Activated B cell treated with CpG ODN at 0.5 μM for 24 hours (primary cell): Measurements from ENCODE around the gene UTP11. TPM values are rescaled to one million over a fixed set of nuclear protein-coding genes. Genes with fewer than 3 reads are reported as not detected.
A peak's percentile ranks its signal among the peaks of the same experiment; 100 is the strongest.

Experiments
- ATAC-seq: fragments of 200-7000 bp; cut with Tn5 transposase; one replicate; pipeline ENCODE4 v1.10.0; 2021; ENCODE audit warnings: low read depth, mild to moderate bottlenecking, moderate library complexity
- CTCF ChIA-PET: fragments of 350-600 bp; sonication (Branson Sonifier 250); formaldehyde crosslinking; loops from one replicate; lab custom pipeline; 2021; ENCODE audit warnings: antibody characterized with exemption; lab: Charles Lee
- POLR2A ChIA-PET: fragments of 350-600 bp; sonication (Branson Sonifier 250); formaldehyde crosslinking; loops from one replicate; lab custom pipeline; 2021; ENCODE audit warnings: antibody characterized with exemption; lab: Charles Lee
- DNase-seq: peaks from one replicate; pipeline ENCODE4 v3.0.0; 2022
- H3K27ac Mint-ChIP-seq: one replicate; pipeline ENCODE4 v1.8.0; 2020; ENCODE audit warnings: mixed read lengths
- H3K27me3 Mint-ChIP-seq: one replicate; pipeline ENCODE4 v1.8.0; 2021; ENCODE audit warnings: mixed read lengths
- H3K36me3 Mint-ChIP-seq: one replicate; pipeline ENCODE4 v1.8.0; 2021; ENCODE audit warnings: low read depth, mixed read lengths
- H3K4me1 Mint-ChIP-seq: one replicate; pipeline ENCODE4 v1.8.0; 2021; ENCODE audit warnings: mixed read lengths
- H3K4me3 Mint-ChIP-seq: one replicate; pipeline ENCODE4 v1.8.0; 2020; ENCODE audit warnings: mild to moderate bottlenecking, mixed read lengths
- H3K9me3 Mint-ChIP-seq: one replicate; pipeline ENCODE4 v1.8.0; 2020; ENCODE audit warnings: mixed read lengths
- CTCF ChIP-seq: fragments of 200-600 bp; IDR thresholded peaks from one replicate; pipeline ENCODE4 v1.8.0; 2022; ENCODE audit warnings: antibody characterized with exemption, mild to moderate bottlenecking
- intact Hi-C: fragments of 100-400 bp; cut with micrococcal nuclease; formaldehyde crosslinking; loops from one replicate; pipeline ENCODE4 v1.15.1; 2024
- total RNA-seq: library from RNA; stranded (reverse); gene quantifications from 2 replicates; pipeline ENCODE4 v1.2.3, GENCODE V29; 2022

Gene UTP11
- total RNA-seq, 1 donor from 2014 or later: 26.1 TPM

GRCh38 chr1:38028105-38028591, 15.6 kb downstream of the UTP11 start:
- no peak for DNase-seq

GRCh38 chr1:38028671-38029070, 16.1 kb downstream of the UTP11 start:
- Mint-ChIP-seq H3K9me3 (no peaks in the 10 kb centered on the region), H3K4me1 (peaks cover 39% of the 10 kb centered on the region), H3K4me3 (no peak overlapping the region), H3K27ac (peak overlapping the region; percentile 65), H3K36me3 (peaks cover 19% of the 10 kb centered on the region), H3K27me3 (no peaks in the 10 kb centered on the region)
- intact Hi-C loops: loop anchor here (1.0 to 5.0 kb wide), 2 partner anchors 124 to 788 kb away; no protein-coding TSS in a partner anchor
- CTCF ChIA-PET: interaction anchor here (0.7 to 5.4 kb wide), 4 partner anchors 9 to 529 kb away, joined by 3 to 43 read pairs (median 4); no protein-coding TSS in a partner anchor
- POLR2A ChIA-PET: interaction anchor here (0.7 to 1.9 kb wide), 3 partner anchors 10 to 472 kb away, joined by 3 to 7 read pairs (median 3); no protein-coding TSS in a partner anchor
- no peak for TF ChIP-seq CTCF
- DNase-seq: no peak
- ATAC-seq: no peak

More at GRCh38 chr1:38028105-38028591, 15.6 kb downstream of the UTP11 start:
- intact Hi-C loops: loop anchor here (1.0 to 5.0 kb wide), 2 partner anchors 124 to 788 kb away; no protein-coding TSS in a partner anchor
- no peaks in the 10 kb centered on the region for H3K27me3 Mint-ChIP-seq
- H3K27ac Mint-ChIP-seq: peak overlapping the region; percentile 65
- H3K36me3 Mint-ChIP-seq: peaks cover 23% of the 10 kb centered on the region
- ATAC-seq: peak; percentile 81
- TF ChIP-seq CTCF: no peak
- peak overlapping the region; percentile 11 for H3K4me3 Mint-ChIP-seq
- H3K4me1 Mint-ChIP-seq: peaks cover 39% of the 10 kb centered on the region
- ChIA-PET CTCF (interaction anchor here (0.7 to 5.4 kb wide), 6 partner anchors 9 to 807 kb away, joined by 3 to 43 read pairs (median 4); no protein-coding TSS in a partner anchor), POLR2A (interaction anchor here (0.7 to 1.6 kb wide), 4 partner anchors 9 to 145 kb away, joined by 3 to 5 read pairs (median 4); no protein-coding TSS in a partner anchor)
- H3K9me3 Mint-ChIP-seq: no peaks in the 10 kb centered on the region

GRCh38 chr1:38029081-38029681, 16.6 kb downstream of the UTP11 start:
- ATAC-seq: no peak
- intact Hi-C loops: loop anchor here (5.0 kb wide), 1 partner anchor 123 kb away; no protein-coding TSS in a partner anchor
- H3K27ac Mint-ChIP-seq: no peak overlapping the region
- TF ChIP-seq CTCF: no peak
- DNase-seq: no peak
- no peak overlapping the region for H3K4me3 Mint-ChIP-seq
- peaks cover 15% of the 10 kb centered on the region for H3K36me3 Mint-ChIP-seq
- H3K27me3 Mint-ChIP-seq: no peaks in the 10 kb centered on the region
- POLR2A ChIA-PET: interaction anchor here (0.7 to 1.9 kb wide), 3 partner anchors 33 to 524 kb away, joined by 3 to 7 read pairs (median 3); no protein-coding TSS in a partner anchor
- peaks cover 39% of the 10 kb centered on the region for H3K4me1 Mint-ChIP-seq
- H3K9me3 Mint-ChIP-seq: no peaks in the 10 kb centered on the region
- CTCF ChIA-PET: interaction anchor here (0.7 to 5.4 kb wide), 5 partner anchors 8 to 123 kb away, joined by 3 to 43 read pairs (median 4); no protein-coding TSS in a partner anchor

- Mint-ChIP-seq H3K27ac (peak overlapping the region; percentile 50), H3K27me3 (no peaks in the 10 kb centered on the region), H3K36me3 (peaks cover 12% of the 10 kb centered on the region), H3K4me1 (peaks cover 39% of the 10 kb centered on the region), H3K9me3 (no peaks in the 10 kb centered on the region), H3K4me3 (peak overlapping the region; percentile 35)
- peak; percentile 64 for ATAC-seq
- intact Hi-C loops: loop anchor here (1.0 to 5.0 kb wide), 2 partner anchors 122 to 445 kb away; no protein-coding TSS in a partner anchor
- ChIA-PET POLR2A (interaction anchor here (0.6 to 1.9 kb wide), 7 partner anchors 17 to 1376 kb away, joined by 3 to 9 read pairs (median 3); partner anchors contain the start of gene POU3F1), CTCF (interaction anchor here (0.7 to 5.4 kb wide), 4 partner anchors 7 to 42 kb away, joined by 3 to 43 read pairs (median 4); no protein-coding TSS in a partner anchor)
- peak; percentile 33 for DNase-seq
- TF ChIP-seq CTCF: no peak
Observed at GRCh38 chr1:38029685-38030511, 17.4 kb downstream of the UTP11 start.
